GM12872 (cell line): Measurements from ENCODE around the gene ANO2.

Experiments used
- TF ChIP-seq, protein P1 (sequence below): IDR thresholded peaks from 3 replicates; pipeline ENCODE4 v1.5.1; 2011; ENCODE audit warnings: low read depth, mild to moderate bottlenecking, low read length, moderate library complexity; ENCODE audit not compliant: insufficient read depth

Gene ANO2

DNA sequence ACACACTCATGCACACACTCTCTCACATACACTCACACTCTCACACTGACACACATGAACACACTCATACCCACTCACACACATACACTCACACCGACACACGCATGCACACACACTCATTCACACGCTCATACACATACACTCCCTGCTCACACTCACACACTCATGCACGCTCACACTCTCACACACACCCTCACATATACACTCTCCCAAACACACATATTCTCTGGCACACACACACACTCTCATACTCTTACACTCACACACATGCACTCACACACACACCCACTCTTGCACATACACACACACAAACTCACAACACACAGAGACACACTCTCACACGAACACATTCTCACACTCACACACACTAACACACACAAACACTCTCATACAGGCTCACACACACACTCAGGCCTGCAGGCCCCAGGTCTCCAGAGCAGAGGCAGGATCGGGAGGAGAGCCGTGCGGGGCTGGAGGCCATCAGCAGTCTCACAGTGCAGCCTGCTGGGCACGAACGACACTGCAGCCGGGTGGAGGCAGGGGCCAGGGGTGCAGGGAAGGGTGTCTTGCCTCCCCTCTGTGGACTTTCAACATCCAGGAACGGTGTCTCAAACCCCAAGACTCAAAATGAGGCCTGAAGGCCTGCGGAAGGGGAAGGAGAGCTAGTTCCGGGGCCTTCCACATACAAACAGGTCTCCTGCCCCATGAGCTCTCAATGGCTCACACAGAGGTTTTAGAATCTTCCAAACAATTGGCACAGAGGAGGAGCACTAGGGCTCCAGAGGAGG is 148.7 kb downstream of the ANO2 start:
- TF ChIP-seq, protein P1, sequence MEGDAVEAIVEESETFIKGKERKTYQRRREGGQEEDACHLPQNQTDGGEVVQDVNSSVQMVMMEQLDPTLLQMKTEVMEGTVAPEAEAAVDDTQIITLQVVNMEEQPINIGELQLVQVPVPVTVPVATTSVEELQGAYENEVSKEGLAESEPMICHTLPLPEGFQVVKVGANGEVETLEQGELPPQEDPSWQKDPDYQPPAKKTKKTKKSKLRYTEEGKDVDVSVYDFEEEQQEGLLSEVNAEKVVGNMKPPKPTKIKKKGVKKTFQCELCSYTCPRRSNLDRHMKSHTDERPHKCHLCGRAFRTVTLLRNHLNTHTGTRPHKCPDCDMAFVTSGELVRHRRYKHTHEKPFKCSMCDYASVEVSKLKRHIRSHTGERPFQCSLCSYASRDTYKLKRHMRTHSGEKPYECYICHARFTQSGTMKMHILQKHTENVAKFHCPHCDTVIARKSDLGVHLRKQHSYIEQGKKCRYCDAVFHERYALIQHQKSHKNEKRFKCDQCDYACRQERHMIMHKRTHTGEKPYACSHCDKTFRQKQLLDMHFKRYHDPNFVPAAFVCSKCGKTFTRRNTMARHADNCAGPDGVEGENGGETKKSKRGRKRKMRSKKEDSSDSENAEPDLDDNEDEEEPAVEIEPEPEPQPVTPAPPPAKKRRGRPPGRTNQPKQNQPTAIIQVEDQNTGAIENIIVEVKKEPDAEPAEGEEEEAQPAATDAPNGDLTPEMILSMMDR: peak; percentile 74

DNA sequence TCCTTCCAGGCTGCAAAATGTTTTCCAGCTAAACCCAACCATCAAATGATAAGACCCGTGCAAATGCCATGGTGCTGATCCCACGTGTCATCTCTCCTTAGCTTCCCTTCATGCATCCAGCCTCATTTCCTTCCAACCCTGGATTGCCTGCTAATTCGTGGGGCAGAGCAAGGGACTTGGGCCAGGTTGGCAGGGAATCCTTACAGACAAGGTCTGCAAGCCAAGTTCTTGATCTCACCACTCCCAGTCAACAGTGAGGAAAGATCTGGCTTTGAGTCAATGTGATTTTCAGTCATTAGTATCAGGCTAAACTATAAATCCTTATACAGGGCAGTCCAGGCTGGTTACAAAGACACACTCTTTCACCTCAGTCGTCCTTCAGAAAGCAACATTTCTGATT is 150.9 kb downstream of the ANO2 start:
- TF ChIP-seq, protein P1: no peak

DNA sequence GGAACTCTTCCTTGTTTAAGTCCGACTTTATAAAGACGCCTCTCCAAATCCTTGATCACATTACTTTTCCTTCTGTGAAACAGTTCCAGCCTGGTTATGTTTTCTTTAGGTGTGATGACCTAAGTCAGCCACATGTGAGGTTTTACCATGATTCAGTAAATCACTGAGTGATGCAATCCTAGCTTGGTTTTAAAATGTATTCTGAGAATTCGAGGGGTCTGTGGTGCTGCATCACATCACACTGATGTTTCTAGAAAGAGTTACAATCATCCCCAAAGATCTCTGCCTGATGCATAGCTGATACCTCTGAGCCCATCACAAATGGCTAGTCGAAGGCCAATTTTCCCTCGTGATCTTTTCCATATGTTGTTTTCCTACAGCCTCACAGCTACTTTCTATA is 152.7 kb downstream of the ANO2 start:
- TF ChIP-seq, protein P1: no peak

DNA sequence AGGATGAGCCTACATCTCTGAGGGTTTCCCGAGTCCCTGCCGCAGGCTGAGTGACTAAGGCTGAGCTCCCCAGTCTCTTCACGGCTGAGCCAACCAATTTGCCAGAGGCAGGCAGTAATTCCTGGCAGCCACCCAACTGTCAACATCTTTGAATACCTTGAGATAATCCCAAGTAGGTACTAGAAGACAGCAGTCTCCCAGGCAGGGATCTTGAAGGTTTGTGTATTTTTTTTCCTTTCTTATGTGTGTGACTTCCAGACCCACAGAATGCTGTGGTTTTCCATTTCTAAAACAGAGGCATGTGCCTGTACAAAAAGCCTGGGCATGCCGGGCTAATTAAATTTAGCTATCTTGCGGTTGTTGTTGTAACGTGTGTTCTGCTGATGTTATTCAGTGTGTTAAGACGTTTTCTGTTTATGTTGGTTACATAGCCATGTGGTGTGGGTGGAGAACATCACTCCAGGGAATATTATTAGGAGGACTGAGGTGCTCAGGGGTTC is 155.5 kb downstream of the ANO2 start:
- TF ChIP-seq, protein P1: no peak

DNA sequence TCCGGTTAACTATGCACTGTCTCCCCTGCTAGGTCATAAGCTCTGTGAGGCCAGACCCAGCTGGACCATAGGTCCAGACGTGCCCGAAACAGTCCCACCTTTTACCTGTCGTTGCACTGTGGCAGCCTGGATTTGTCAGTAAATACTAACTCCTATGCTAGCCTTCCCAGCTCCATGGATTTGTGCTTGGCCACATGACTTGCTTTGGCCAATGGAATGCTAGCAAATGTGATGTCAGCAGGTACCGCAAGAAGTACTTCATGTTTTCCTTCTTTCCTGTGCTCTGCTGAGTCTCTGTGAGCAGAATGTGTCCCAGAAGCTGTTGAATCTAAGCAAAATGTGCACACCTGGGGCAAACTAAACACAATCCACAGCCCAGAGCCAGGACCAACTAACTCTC is 157.2 kb downstream of the ANO2 start:
- TF ChIP-seq, protein P1: no peak

DNA sequence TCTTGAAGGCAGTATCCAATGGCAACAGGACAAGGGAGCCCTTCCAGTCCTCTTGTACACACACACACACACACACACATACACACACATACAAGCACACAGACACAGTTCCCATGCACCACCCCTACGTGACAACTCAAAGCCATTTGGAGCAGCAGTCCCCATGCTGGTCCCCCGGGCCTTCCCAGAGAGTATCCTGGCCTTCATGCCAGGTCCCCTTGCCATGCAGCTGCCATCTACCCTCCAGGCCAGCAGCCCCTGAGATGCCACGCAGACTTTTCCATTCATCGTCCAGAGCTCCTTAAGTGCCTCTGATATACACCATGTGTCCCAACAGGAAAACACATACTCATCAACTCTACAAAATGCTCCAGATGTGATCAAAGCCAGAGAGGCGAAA is 159.5 kb downstream of the ANO2 start:
- TF ChIP-seq, protein P1: no peak

DNA sequence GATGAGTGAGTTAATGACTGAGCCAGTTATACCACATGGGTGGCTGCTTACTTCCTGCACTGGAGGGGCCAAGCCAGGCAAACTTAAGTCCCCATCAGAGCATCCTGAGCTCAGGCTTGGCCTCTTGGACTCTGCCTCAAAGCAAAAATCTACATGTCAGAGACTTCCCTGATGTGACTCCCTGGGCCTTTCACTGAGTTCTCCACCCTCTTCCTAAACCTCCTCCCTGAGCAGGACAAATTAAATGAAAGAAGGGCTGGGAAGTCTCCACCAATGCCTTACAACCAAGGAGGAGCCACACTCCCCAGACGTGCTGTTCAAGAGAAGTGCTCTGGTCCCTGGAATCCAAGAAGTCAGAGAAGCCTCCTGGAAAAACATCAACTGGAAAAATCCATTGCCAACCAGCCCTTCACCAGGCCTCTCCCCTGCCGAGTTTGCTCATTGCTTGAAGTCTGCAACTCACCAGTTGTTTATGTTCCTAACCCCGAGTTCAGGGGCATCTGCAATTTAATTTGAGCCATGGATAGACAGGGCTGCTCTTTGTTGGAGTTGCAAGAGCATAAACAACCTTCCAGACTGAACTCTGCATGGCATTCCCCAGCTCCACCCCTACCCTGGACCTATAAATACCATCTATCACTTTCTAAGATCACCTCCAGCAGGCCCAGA is 160.5 kb downstream of the ANO2 start:
- TF ChIP-seq, protein P1: no peak
